Stimulated activated CD8-positive, alpha-beta memory T cell treated with anti-CD3 and anti-CD28 coated beads, Interleukin-2, amount 100 ng/mL, for 1 hour (primary cell): ENCODE data around the gene RAD1.

Experiments used
- DNase-seq, 2 donors: peaks; one replicate each; pipeline ENCODE4 v3.0.0-alpha.2; 2020; ENCODE audit warnings: low read depth in 2 of 2

RAD1 gene

GRCh38 chr5:34865091-34865490, 50.2 kb downstream of the RAD1 start:
- no peak for DNase-seq

GRCh38 chr5:34863946-34864345, 51.4 kb downstream of the RAD1 start:
- no peak for DNase-seq

GRCh38 chr5:34859253-34859652, 56.1 kb downstream of the RAD1 start:
- no peak for DNase-seq

GRCh38 chr5:34858790-34859189, 56.5 kb downstream of the RAD1 start:
- DNase-seq = no peak

- no peak for DNase-seq
These were observed 57.4 kb downstream of the RAD1 start for GRCh38 chr5:34857894-34858293.

- no peak for DNase-seq
These were observed 58.1 kb downstream of the RAD1 start for GRCh38 chr5:34857161-34857560.
